Suppressor macrophage (primary cell): Measurements from ENCODE around the gene GPATCH2L.

ENCODE experiments used
- DNase-seq, 4 experiments: peaks; one replicate each; pipeline ENCODE4 v3.0.0-alpha.2; 2020 to 2022

The GPATCH2L gene

DNA sequence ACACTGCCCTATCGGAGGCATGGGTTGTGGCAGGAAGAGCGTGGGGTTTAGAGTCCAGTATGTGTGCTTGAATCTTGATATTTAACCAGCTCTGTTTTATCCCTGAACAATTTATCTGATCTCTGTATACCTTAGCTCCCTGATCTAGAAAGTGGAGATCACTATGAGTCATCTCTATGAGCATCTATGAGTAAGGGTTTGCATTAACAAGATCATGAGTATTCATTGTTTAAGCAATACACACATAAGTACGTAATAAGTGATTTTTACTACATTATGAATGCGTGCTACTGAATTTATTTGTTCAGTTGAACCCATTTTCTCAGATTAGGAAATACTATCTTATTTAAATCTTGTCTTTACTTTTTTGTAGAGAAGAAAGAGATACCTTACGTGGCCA lies 49.4 kb downstream of the GPATCH2L start:
- peak in 2 of 4 experiments; percentile 66 to 75 for DNase-seq

DNA sequence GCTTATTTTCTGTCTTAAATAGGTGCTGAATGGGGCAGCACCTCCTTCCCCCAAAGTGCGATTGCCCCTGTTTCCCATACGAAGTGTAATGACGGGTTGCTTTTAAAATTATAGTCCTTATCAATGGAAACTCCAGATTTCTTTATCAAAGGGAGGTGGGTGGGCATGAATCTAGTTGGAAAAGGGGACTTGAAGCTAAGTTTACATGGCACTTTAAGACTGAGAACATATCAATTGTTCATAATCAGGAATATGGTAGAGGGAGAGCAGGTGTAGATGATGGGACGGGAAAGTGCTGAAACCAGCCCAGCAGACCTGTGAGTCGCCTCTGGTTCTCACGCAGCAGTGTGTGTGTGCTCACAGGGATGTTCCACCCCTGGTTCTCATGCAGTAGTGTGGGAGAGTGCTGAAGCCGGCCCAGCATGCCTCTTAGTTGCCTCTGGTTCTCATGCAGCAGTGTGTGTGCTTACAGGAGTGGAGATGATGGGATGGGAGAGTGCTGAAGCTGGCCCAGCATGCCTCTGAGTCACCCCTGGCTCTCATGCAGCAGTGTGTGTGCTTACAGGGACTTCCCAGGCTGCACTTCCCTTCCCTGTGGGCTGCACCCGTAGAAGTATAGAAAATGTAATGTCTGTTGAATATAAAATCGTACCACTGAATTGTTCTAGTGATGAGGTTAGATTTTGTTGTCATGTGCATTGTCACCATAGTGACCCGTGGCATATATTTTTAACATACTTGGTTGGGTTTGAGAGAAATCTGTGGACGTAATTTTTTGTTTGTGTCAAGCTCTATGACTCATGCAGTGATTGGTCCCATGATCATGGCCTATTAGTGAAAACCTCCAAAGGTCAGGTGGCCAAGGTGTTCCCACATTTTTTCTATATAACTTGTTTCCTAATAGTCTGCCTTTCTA lies 51.6 kb downstream of the GPATCH2L start:
- DNase-seq = peak; percentile 91 to 98 (median 94)

DNA sequence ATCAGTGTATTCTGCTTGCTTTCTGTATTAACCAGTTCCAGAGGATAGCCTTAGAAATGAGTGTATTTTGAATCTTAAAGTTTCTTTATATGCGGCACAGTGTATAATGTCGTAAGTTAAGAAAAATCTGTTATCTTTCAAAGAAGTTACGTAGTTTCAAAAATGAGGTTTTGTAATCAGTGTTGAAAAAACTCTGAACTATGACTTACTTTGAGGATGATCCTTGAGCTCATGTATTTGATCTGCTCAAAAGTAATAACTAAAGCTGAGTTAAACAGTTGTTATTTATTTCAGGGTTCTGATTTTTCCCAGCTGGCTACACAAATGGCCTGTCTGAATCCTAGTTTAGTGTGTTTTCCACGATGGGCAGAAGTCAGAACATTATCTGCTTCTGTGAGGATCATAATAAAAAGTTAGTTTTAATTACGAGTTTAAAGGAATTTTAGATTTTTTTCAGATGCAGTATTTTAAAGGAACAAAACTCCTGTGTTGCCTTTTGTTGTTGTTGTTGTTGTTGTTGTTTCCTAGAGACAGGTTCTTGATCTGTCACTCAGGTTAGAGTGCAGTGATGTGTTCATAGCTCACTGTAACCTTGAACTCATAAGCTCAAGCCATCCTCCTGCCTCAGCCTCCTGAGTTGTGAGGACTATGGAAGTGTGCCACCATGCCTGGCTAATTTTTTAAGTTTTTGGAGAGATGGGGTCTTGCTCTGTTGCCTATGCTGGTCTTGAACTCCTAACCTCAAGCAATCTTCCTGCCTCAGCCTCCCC lies 52.9 kb downstream of the GPATCH2L start:
- DNase-seq = no peak

DNA sequence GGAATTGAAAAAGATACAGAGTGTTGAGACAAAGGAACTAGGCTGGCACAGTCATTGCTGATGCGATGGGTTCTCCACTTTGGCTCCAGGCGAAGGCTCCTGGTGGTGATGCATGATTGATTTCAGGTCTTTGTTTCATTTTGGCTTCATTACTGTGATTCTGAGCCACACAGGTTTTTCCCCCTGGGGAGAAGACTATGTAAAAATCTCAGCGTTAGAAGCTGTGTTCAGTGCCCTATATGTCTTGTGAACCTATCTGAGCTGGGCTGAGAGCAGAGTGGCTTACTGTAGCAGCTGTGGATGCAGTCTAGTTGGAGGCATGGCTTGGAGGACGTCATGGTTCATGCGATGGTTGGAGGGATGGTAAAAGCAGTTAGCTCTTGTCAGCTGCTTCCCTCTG lies 54.0 kb downstream of the GPATCH2L start:
- DNase-seq = peak in 1 of 4 experiments; percentile 30

DNA sequence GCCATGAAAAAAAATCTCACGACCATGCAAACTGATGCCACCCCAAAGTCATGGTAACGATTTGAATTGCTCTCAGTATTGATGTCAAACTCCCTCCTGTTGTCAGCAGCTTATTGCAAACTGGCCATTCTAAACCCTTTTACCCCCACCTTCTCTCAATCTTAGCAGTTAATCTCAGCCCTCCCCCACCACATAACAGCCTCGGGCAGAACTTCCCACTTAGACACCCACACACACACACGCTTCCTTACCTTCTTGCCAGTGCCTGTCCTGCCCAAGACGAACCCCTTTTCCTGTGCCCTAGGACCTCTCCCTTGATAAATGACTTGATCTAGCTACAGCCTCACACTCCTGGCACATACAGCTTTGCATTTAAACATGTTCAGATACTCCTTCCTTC lies 56.6 kb downstream of the GPATCH2L start:
- no peak for DNase-seq

DNA sequence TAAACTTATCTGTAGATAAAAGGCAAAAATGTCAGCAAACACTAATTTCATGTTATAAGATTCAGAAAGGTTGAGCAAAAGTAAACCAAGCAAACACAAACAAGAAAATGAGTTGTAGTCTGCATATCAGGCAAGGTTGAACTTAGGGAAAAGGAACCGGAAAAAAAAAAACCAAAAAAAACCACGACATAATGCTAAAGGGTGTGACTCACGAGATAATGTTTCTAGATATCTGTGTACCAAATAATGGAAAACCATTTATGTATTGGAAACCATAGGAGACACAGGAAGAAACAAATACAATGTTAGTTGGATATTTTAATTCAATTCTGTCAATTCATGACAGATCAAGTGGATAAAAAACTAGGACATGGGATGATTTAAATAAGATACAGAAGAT lies 60.5 kb downstream of the GPATCH2L start:
- no peak for DNase-seq

DNA sequence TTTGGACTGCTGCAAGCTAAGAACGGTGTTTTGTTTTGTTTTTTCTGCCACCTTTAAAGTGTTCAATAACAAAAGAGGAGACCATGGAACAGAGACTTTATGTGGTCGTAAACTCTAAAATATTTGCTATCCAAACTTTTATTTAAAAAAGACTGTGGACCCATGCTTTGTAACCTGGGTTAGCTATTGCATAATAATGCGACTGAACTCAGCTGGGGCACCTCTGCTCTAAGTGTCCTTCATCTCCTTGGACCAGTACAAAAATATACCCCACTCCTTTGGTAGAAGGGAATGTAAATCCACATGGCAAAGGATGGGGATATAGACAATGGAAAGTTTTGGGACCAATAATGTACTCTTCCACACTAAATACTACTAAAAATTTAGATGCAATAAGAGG lies 65.5 kb downstream of the GPATCH2L start:
- DNase-seq = no peak

DNA sequence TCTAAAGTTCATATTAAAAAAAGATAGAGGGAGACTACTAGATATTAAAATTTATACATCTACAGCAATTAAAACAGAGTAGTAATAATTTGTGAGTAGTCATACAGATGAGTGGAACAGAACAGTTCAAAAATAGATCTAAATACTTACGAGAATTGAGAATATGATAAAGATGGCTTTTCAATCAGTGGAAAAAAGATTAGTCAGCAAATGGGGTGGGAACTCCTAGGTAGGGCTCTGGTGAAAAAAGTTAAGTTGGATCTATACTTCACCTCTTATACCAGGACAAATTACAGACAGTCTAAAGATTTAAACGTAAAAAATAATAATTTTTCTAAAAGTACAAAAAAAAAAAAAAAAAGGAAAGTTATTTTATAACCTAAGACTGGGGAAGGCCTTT lies 66.9 kb downstream of the GPATCH2L start:
- DNase-seq = no peak

DNA sequence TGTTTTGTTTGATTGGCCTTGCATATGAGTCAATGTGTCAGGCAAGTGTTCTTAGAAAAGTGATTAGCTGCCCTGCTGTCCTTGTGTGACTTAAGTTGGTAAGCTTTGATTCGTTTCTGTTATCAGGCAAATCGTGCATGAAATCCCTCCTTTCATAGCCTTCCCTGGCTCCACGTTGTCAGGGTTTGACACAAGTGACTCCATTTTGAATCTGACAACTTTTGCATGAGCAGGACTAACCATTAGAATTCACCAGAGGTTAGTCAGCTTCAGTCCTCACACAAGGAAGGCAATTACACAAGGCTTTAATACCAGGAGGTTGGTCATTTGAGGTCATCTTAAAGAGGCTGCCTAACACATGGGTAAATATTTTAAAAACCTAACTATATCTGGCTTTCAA lies 68.2 kb downstream of the GPATCH2L start:
- DNase-seq = no peak

DNA sequence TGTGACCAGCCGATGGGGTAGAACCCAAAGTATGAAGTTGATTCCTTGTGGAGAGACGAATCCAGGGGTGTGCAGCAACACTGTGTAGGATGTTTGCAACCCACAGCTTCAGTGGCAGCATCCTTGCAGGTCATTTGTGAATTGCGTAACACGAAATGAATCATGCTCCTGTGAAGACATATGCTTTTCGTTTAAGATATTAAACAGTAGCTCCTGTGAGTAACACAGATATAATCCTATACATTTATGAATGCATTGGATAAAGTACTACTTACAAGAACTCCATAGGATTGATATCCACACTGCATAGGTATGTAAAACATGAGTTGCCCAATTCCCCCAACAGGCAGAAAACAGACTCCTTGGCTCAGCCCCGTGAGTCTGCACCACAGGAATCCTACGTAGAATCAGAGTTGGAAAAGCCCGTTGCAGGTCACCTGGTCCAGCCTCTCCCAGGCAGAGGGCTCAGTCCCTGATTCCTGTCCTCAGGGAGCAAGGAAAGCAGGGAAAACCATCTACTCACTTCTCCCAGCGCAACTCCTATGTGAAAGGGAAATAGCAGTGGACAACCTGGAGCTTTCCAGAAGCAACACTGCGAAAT lies 75.8 kb downstream of the GPATCH2L start:
- peak; percentile 51 to 77 (median 68) for DNase-seq

DNA sequence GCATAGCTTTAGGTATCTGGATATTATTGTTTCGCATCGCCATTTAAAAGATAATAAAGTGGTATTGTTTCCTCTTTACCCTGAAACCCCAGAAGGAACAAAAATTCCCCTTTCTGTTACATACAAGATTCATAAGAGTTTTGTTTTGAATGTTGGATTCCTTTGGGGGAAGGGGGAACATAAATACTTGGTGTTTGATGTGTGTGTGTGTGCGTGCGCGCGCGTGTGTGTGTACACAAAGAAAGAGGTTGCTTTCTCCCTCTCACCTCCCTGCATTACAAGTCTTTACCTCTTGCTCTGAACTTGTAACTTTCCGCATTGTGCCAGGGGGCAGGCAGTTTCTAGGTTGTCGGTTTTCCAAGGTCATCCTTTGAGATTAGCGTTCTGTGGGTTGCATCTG lies 76.4 kb downstream of the GPATCH2L start:
- no peak for DNase-seq

DNA sequence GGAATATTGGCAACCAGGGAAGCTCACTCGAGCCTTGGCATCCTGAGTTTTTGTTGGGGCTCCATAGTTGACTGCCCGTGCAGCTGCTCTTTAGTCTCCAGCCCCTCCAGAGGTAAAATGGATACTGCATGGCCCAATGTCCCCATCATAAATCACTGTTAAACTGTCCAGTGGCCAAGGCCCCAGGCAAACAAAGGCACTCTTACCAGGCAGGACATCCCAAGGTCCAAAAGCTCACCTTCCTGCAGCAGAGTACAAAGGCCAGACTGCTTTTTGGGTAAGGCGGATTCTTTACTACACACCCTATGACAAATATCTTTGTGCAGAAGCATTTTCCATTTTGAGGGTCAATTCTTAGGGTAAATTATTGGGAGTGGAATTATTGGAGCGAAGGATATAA lies 81.1 kb downstream of the GPATCH2L start:
- no peak for DNase-seq

DNA sequence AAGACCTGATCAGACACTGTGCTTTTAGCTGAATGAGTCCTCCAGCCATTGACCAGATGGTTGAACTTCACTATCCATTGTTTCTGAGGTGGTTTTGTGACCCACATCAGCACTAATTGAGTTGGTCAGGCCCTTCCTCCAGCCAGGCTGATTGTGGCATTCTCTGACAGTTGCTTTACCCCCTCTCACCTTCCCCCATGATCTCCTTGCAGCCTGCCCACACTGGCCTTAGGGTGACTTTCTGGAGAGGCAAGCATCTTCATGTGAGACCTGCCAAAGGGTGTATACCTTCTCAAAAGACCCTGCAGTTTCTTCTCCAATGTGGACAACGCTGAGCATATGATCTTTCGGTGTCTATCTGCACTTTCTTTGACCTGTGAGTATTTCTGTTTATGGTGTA lies 83.9 kb downstream of the GPATCH2L start:
- no peak for DNase-seq

DNA sequence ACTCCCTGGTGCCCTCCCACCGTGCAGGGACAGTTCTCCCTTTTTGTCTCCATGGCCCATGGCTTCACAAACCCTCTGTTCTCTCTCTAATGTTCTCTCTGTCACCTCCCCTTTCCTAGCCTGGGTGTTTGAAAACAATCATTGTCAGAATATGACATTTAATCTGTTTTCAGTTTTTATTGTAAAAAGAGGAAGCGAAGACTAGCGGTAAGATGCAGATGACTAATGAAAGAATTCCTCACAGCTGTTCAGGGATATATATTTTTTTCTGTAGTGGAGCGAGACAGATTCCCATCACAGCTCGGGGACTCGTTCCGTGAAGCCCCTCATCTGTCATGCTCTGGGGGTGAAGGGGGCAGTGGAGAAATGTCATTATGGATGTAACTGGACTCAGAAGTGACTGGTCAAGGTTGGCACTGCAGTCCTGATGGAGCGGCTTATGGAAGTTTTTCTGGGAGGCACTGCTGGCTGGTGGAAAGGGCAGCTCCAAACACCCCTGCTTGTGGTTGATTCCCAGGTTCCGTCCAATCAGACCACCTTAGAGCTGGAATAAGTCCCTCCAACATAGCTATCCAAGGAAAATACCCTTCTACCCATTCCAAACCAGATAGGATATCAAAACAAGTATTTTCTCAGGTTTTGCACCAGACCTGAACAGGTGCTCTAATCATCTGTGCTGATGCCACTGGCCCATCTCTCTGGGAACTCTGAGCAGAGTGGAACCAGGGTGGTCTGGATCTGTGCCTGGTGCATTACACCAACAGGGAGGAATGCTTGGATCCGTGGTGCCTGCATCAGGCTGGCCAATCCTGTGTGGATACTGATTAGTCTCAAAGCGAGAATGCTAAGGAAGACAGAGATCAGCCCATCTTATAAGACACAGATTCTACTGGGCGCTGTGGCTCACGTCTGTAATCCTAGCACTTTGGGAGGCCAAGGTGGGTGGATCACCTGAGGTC lies 84.7 kb downstream of the GPATCH2L start:
- DNase-seq = peak; percentile 15 to 48 (median 28)

DNA sequence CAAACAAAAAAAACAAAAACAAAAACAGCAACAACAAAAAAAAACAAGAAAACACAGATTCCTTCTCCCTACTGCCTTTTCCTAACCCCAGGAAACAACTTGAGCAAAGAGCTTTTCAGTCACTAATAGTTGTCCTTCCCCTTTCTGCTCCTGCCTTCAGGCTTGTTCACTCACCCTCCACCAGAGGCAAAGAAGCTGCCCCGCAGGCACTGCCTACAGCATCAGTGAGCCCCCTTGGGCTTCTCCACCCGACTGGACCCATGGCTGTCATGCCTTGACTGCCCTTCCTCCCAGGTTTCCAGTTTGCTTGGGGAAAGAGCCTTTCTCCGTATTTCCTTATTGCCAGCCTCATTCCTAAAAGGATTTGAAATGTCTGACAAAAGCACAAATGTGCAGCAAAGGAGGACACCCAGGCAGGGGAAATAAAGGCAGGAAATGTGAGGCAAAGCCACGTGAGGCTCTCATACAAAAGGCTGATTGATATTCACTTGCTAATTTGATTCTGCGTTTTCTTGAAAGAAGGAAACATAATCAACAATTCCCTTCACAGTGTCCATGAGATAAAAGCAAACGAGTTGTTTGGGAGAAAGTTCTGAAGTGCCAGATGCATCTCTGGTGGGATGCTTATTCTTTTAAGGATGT lies 85.7 kb downstream of the GPATCH2L start:
- DNase-seq = no peak

DNA sequence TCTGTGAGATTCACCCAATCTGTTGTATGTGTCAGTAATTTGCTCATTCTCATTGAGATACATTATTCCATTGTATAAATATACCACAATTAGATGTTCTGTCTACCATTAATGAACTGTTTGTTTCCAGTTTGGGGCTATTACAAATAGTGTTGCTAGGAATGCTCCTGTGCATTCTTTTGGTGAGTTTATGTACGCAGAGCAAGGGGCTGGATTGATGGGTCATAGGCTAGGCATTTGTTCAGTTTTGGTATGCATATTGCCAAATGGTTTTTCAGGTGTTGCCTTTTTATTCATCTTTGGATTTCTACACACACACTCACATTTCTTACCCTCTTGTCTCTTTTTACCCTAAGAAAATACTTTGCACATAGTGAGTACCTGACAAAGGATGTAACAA lies 93.4 kb downstream of the GPATCH2L start:
- DNase-seq = no peak

DNA sequence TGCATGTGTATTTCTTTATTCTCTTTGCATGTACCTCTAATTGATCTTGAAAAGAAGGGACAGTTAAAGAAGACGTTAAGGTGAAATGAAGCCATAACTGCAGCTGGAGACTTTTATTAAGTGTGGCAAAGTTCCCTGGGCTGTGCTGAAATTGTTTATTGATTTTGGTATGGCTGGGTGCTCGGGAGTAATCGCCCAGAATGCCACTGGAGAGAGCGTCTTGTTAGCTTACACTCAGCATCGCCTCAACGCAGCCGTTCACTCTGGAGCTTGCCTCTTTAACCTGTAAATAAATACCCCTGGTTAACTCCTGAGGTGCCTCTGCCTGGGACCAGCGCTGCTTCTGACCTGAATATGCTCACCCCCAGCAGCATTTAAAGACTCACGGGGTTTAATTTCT lies 98.6 kb downstream of the GPATCH2L start:
- DNase-seq = no peak

DNA sequence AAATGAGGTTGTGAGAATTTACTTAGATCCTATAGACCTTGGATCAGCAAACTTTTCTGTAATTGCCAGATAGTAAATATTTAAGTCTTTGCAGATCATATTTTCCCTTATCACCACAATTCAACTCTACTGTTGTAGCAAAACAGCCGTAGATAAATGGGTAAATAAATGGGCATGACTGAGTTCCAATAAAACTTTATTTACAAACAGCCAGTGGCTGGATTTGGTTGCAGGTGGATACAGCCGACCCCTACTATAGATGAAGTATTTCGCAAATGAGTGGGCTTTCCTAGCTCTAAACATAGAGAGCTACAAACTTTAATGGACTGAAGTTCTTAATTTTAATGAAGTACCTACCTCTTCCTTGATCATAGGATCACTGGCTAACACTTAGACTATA lies 100.7 kb downstream of the GPATCH2L start:
- no peak for DNase-seq

DNA sequence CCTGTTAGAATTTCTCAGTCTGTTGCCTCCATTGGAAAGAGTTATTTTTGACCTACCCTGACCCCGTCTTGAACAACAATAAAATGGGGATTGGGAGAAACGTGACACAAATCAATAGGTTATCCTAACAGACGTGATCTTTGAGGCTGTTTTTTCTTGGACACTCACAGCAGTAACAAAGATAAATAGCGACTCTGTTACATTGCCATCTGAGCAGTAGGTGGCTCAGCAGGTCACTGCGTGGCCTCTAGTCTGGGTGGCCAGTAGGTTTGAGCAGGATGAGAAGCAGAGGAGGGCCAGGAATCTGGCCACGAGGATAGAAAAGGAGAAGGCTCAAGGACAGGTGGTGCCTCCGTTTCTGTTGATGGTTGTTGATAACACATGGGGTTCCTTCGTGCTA lies 101.4 kb downstream of the GPATCH2L start:
- no peak for DNase-seq

DNA sequence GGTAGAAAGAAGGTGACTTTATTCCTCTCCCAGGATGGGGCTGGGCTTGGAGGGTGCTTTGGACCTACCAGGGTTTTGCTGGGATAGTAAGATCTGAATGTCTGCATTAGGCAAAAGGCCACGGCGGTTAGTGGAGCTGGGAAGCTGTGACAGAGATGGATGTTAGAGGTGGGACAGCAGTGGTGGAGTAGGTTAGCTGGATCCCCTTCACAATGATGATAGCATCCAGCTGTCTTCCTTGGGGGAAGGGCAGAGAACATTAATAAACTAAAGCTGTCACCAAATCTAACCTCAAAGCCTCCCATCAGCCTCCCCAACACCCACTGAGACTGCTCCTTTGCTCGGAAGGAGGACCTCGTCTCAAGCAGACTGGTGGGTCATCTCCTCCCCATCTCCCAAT lies 104.8 kb downstream of the GPATCH2L start:
- no peak for DNase-seq

DNA sequence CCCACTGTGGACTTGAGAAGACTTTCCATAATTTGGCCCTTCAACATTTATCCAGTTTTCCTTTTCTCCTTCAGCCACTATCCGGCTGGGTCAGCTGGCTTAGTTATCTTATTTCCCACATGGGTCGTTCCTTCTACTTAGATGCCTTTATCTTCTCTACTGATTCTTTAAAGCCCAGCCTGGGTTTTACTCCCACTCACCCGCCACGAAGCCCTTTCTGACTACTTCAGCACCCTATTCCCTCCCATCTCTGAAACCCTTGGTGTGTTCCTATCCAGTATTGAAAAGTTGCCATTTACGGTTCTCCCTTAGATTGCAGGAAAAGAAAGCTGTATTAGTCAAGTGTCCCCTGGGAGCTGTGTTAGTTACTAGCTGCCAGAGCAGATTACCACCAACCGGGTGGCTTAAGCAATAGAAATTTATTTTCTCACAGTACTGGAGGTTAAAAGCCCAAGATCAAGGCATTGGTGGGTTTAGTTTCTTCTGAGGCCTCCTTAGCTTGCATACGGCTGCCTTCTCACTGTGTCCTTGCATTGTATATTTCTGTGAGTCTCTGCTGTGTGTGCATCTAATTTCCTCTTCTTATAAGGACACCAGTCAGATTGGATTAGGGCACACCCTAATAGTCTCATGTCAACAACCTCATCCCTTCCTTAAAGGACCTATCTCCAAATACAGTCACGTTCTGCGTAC lies 105.5 kb downstream of the GPATCH2L start:
- no peak for DNase-seq
